ENCODE results near the gene KIF11.

DNA sequence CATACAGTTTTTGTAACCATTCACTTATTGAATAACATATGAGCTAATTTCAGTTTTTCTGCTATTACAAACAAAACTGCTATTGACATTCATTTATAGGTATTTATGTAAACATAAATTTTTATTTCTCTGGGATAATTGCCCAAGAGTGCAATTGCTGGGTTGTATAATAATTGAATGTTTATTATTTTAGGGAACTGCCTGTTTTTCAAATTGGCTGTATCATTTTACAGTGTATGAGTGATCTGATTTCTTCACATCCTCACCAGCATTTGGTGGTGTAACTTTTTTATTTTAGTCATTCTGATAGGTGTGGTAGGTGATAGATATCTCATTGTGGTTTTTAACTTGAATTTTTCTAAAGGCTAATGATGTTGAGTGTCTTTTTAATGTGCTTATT lies 26.4 kb downstream of the KIF11 start:
- TF ChIP-seq POLR2AphosphoS5 (IDR thresholded peaks at IDR 0.05; ENCODE audit: low read depth, low read length) (no peak), CTCF (IDR thresholded peaks at IDR 0.05) (no peak)
- TF ChIP-seq, protein P1, sequence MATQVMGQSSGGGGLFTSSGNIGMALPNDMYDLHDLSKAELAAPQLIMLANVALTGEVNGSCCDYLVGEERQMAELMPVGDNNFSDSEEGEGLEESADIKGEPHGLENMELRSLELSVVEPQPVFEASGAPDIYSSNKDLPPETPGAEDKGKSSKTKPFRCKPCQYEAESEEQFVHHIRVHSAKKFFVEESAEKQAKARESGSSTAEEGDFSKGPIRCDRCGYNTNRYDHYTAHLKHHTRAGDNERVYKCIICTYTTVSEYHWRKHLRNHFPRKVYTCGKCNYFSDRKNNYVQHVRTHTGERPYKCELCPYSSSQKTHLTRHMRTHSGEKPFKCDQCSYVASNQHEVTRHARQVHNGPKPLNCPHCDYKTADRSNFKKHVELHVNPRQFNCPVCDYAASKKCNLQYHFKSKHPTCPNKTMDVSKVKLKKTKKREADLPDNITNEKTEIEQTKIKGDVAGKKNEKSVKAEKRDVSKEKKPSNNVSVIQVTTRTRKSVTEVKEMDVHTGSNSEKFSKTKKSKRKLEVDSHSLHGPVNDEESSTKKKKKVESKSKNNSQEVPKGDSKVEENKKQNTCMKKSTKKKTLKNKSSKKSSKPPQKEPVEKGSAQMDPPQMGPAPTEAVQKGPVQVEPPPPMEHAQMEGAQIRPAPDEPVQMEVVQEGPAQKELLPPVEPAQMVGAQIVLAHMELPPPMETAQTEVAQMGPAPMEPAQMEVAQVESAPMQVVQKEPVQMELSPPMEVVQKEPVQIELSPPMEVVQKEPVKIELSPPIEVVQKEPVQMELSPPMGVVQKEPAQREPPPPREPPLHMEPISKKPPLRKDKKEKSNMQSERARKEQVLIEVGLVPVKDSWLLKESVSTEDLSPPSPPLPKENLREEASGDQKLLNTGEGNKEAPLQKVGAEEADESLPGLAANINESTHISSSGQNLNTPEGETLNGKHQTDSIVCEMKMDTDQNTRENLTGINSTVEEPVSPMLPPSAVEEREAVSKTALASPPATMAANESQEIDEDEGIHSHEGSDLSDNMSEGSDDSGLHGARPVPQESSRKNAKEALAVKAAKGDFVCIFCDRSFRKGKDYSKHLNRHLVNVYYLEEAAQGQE (IDR thresholded peaks at IDR 0.05; ENCODE audit: insufficient read depth in 1 of 2, low read depth in 2 of 2, low read length in 1 of 2): no peak
